HG02973 (cell line): Measurements from ENCODE around the gene USP50.
A peak's percentile ranks its signal among the peaks of the same experiment; 100 is the strongest.
"Not testable (repeated sequence)": the region's sequence is repeated elsewhere in the genome, so short reads cannot be mapped to it uniquely, and the experiment has no call there.

Experiments used
- ATAC-seq: cut with Tn5 transposase; IDR thresholded peaks from one replicate; pipeline ENCODE4 v1.9.1; 2021; ENCODE audit warnings: moderate library complexity; ENCODE audit not compliant: unreplicated experiment

The USP50 gene

GRCh38 chr15:50546566-50546965 lies at the start of gene USP50:
Gene USP50 (minus strand): TSS chr15:50546666. CDS start chr15:50546525, 141 bp downstream.
- no peak for ATAC-seq

- no peak for ATAC-seq
These were observed 47.8 kb upstream of the USP50 start for GRCh38 chr15:50594311-50594710.

DNA sequence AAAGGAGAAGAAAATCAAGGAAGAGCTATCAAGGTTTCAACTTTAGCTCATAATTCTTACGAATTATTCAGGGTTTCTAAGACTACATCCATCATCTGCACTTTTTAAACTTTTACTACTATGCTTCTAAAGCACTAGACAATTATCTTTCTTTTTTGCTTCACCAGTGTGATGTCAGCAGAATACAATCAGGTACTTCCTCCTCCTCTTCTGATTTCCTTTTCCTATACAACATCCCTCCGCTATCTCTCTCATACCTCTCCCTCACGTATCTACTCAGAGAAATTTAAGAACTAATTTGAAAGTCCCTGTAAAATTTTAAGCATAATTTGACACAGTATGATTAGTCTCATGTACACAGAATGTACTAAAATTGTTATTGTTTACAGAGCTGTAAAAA lies 47.3 kb upstream of the USP50 start:
- ATAC-seq = no peak

DNA sequence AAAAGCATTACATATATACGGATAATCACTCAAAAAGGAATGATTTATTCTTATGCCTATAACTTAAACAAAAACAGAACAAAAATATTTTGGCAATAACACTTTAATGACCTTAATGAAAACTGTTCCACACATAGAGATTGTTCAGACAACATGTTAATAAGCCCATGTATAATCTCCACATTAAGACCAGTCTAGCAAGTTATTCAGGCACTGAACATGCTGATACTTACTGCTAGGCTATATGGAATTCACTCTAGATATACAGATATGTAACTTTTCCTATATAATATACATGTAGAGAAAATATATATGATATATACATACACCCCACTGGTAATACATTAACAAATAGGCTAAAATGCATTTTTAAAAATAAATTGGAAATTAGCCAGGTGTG lies 43.8 kb upstream of the USP50 start:
- no peak for ATAC-seq

DNA sequence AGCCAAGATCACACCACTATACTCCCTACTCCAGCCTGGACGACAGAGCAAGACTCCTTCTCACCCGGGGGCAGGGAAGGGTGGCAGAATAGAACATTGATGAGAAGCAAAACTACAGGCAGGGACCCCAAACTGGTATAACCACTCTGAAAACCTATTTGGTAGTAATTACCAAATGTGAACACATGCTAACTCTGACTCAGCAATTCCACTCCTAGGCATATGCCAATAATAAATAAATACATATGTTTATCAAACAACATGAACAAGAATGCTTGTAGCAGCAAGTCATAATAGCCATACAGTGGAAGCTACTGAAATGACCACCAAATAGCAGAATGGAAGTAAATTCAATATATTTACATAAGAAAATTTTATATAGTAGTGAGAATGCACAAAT lies 31.0 kb upstream of the USP50 start:
- ATAC-seq = no peak

DNA sequence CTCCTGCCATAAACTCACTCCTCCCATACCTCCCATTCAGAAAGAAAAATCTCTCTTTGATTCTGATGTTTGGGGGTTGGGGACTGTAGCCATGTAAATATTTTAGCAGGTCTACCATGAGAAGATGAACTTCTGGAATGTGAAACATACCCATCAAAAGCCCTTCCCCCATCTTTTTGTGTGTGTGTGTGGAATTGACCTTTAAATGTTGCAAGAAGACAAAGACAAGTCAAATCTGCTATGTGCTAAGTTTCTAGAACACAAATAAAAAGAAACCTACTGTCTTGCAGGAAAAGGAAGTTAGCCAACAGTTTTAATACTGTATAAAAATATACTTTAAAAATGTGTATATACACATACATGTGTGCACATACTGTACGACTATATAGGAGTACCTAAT lies 29.7 kb upstream of the USP50 start:
- no peak for ATAC-seq

- not testable (repeated sequence) for ATAC-seq
These were observed 27.4 kb upstream of the USP50 start for GRCh38 chr15:50573842-50574241.

DNA sequence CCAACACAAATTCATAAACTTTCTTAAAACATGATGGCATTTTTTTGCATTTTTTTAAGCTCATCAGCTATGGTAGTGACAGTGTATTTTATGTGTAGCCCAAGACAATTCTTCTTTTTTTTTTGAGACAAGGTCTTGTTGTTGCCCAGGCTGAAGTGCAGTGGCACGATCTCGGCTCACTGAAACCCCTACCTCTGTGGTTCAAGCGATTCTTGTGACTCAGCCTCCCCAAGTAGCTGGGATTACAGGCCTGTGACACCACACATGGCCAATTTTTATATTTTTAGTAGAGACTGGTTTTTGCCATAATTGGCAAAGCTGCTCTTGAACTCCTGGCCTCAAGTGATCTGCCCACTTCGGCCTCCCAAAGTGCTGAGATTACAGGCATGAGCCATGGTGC lies 17.3 kb upstream of the USP50 start:
- ATAC-seq = no peak

- ATAC-seq = no peak
These were observed 16.5 kb upstream of the USP50 start for GRCh38 chr15:50562735-50563640.

DNA sequence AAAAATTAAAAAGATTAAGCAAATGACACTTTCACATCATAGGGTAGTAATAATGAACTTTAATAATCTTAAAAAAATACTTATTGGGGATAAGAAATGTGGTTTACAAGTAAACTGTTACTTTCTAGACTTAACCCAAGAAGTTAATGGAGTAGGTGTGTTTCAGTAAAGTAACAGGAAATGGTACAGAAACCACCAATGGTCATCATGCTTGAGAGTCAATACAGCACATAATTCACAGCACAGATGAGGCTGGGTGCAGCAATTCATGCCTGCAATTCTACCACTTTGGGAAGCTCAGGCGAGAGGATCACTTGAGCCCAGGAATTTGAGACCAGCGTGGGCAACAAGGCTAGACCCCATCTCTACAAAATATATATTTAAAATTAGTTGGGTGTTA lies 11.5 kb upstream of the USP50 start:
- ATAC-seq = no peak

DNA sequence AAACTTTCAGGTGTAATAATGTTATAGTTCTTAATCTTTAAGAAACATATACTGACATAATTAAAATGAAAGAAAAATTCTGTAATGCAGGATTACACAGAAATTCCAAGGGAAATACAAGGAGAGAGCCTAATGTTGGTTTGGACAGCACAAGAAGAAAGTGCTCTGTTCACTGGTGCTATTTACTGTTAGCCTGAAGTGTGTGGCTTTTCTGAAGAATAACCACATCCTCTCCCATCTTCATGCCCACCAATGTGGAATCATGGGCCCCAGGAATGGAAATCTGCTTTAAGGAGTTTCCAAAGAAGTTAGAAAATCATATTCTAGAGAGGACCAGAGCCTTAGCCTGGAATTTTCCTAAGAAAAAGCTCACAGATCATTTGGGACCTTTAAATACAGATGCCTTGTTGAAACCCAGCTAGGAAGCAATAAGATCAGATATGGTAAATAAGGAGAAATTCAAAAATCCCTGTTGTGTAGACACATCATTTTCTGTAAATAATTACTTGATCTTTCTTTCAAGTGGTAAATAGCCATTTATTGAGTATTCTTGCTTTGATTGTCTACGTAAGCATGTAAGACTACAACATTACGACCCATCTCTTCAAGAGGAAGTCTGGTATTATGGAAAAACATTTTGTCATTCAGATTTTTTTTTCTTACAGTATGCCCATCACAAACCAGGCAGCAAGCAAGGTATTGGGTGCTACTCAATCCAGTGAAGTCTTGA lies 10.3 kb upstream of the USP50 start:
- no peak for ATAC-seq

- ATAC-seq = peak; percentile 48
These were observed 5.8 kb upstream of the USP50 start for GRCh38 chr15:50552238-50552637.

DNA sequence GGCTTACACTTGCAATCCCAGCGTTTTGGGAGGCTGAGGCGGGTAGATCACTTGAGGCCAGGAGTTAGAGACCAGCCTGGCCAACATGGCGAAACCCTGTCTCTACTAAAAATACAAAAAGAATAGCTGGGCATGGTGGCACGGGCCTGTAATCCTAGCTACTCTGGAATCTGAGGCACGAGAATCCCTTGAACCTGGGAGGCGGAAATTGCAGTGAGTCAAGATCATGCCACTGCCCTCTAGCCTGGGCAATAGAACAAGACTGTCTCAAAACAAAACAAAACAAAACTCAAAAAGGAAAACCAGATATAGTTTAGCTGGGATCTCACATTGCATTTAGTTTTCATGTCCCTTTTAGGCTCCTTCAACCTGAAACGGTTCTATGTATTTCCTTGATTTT lies 2.9 kb upstream of the USP50 start:
- no peak for ATAC-seq

DNA sequence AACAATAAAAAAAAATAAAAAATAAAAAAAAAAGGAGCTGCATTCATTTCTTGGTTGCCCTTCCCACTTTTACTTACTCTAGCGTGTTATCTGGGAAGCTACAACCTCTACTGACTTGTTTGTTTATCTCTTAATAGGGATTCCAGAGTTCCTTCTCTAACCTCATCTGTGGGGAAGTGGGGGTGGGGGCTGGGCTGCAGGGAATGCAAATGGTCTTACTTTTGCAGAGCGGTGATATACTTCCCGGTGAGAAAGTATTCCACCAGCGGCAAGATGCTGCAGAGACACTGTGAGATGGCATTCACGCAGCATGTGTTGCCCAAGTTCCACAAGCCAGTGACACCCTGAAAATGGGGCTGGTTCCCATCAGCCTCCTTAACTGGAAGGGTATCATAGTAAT lies 2.1 kb downstream of the USP50 start:
- ATAC-seq = no peak

DNA sequence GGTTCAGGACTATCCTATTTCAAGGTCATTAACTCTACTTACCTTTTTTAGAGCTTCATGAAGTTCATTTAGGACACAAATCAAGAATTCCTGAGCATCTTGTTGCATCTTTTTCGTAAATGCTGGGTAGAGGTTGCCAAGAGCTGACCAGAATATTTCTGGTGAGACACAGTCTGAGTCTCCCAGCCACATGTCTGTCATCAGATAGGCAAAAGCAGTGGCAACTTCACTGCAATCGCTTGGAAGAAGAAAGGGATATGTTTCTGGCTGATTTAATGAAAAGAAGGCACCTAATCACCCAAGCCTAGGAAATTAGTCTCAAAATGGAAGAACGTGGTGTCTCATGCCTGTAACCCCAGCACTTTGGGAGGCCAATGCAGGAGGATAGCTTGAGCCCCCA lies 2.9 kb downstream of the USP50 start:
- no peak for ATAC-seq

GRCh38 chr15:50542887-50543210 lies 3.6 kb downstream of the USP50 start:
- no peak for ATAC-seq

- no peak for ATAC-seq
These were observed 14.7 kb downstream of the USP50 start for GRCh38 chr15:50531766-50532165.

DNA sequence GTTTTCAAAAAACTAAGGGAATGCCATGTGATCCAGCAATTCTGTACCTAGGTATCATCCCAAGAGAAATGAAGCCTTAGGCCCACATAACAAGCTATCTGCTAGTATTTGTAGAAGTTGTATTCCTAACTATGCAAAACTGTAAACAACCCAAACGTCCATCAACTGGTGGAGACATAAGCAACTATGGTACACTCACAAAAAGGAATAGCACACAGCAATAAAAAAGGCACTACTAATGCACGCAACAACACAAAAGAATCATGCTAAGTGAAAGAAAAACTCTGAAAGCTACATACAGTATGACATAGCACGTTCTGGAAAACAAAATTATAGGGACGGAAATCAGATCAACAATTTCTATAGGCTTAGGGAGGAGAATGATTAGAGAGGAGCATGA lies 15.3 kb downstream of the USP50 start:
- ATAC-seq = no peak

- ATAC-seq = no peak
These were observed 22.6 kb downstream of the USP50 start for GRCh38 chr15:50523851-50524251.

DNA sequence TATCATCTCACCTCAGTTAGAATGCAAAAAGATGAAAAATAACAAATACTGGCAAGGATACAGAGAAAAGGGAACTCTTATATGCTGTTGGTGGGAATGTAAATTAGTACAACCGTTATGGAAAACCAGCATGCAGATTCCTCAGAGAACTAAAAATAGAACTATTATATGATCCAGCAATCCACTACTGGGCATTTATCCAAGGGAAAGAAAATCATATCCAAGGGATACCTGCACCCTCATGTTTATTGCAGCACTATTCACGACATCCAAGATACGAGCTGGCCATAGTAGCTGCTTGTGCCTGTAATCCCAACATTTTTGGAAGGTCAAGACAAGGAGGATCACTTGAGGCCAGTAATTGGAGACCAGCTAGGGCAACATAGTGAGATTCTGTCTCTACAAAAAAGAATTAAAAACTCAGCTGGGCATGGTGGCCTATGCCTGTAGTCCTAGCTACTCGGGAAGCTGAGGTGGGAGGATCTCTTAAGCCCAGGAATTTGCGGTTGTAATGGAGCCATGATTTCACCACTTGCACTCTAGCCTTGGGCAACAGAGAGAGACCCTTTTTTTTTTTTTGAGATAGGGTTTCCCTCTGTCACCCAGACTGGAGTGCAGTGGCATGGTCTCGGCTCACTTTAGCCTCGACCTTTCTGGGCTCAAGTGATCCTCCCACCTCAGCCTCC lies 26.6 kb downstream of the USP50 start:
- ATAC-seq = no peak

DNA sequence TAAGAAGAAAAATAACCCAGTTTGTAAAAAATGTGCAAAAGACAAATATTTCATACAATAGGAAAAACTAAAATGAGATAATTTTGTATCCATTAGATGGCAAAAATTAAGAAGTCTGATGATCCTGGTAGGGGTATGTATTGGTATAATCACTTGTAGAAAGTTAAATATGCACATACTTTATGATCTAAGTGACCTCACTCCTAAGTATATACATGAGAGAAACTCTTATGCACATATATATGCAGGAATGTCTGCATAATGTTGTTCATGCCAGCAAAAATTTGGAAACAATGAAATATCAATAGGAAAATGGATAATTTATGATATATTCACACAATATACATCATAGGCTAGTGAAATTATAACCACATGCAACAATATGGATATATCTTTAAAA lies 33.5 kb downstream of the USP50 start:
- ATAC-seq = no peak

DNA sequence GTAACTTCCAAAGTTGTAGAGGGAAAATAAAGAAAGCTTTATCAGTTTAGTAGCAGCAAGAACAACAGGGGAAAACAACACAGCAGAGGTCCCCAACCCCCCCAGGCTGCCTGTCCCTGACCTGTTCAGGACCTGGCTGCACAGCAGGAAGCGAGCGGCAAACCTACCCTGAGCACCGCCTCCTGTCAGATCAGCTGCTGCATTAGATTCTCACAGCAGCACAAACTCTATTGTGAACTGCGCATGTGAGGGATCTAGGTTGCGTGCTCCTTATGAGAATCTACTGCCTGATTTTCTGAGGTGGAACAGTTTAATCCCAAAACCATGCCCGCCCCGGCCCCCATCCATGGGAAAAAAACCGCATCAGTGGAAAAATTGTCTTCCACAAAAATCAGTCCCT lies 40.3 kb downstream of the USP50 start:
- no peak for ATAC-seq
